HEK293 (cell line): Measurements from ENCODE around the gene HOXB7.

Experiments
- GLI4 ChIP-seq: fragments of 450-650 bp; formaldehyde crosslinking; IDR thresholded peaks from 2 replicates; pipeline ENCODE4 v1.5.1; 2016; ENCODE audit warnings: missing biosample characterization, missing genetic modification characterization
- KLF10 ChIP-seq: fragments of 450-650 bp; IDR thresholded peaks from 2 replicates; pipeline ENCODE4 v1.5.1; 2018; ENCODE audit warnings: missing biosample characterization, mild to moderate bottlenecking, missing genetic modification characterization
- KLF9 ChIP-seq: fragments of 450-650 bp; formaldehyde crosslinking; IDR thresholded peaks from 2 replicates; pipeline ENCODE4 v1.5.1; 2016; ENCODE audit warnings: missing biosample characterization, missing genetic modification characterization, low read depth
- ZBTB8A ChIP-seq: fragments of 450-650 bp; formaldehyde crosslinking; IDR thresholded peaks from 2 replicates; pipeline ENCODE4 v1.5.1; 2016; ENCODE audit warnings: missing biosample characterization, missing genetic modification characterization
- ZFHX2 ChIP-seq: fragments of 450-650 bp; formaldehyde crosslinking; conservative IDR thresholded peaks from 2 replicates; pipeline ENCODE4 v1.5.1; 2016; ENCODE audit warnings: missing biosample characterization, missing genetic modification characterization
- ZFP41 ChIP-seq: fragments of 450-650 bp; formaldehyde crosslinking; IDR thresholded peaks from 2 replicates; pipeline ENCODE4 v1.5.1; 2016; ENCODE audit warnings: missing biosample characterization, missing genetic modification characterization, borderline replicate concordance
- ZFP69B ChIP-seq: fragments of 450-650 bp; formaldehyde crosslinking; IDR thresholded peaks from 2 replicates; pipeline ENCODE4 v1.5.1; 2016; ENCODE audit warnings: missing biosample characterization, missing genetic modification characterization
- ZIC2 ChIP-seq: fragments of 450-650 bp; formaldehyde crosslinking; IDR thresholded peaks from 2 replicates; pipeline ENCODE4 v1.5.1; 2016; ENCODE audit warnings: missing biosample characterization, missing genetic modification characterization
- ZNF157 ChIP-seq: fragments of 450-650 bp; formaldehyde crosslinking; IDR thresholded peaks from 2 replicates; pipeline ENCODE4 v1.5.1; 2016; ENCODE audit warnings: missing biosample characterization, missing genetic modification characterization
- ZNF16 ChIP-seq: fragments of 450-650 bp; formaldehyde crosslinking; IDR thresholded peaks from 2 replicates; pipeline ENCODE4 v1.5.1; 2016; ENCODE audit warnings: low read depth, missing biosample characterization, missing genetic modification characterization
- ZNF19 ChIP-seq: fragments of 450-650 bp; formaldehyde crosslinking; IDR thresholded peaks from 2 replicates; pipeline ENCODE4; 2016; ENCODE audit warnings: missing biosample characterization, missing genetic modification characterization, low read depth
- ZNF221 ChIP-seq: fragments of 450-650 bp; formaldehyde crosslinking; IDR thresholded peaks from 2 replicates; pipeline ENCODE4 v1.5.1; 2017; ENCODE audit warnings: missing biosample characterization, missing genetic modification characterization, borderline replicate concordance
- ZNF274 ChIP-seq, 2 experiments: fragments of 200-500 bp in 1 of 2; fragments of 450-650 bp in 1 of 2; sonication (Bioruptor generic) in 1 of 2; formaldehyde crosslinking in 1 of 2; IDR thresholded peaks; 2 replicates each; pipeline versions ENCODE4 v1.5.1 to v1.6.1; 2014 to 2016; ENCODE audit warnings: borderline replicate concordance in 1 of 2, inconsistent platforms in 1 of 2, low read length in 1 of 2, missing biosample characterization in 1 of 2, missing genetic modification characterization in 1 of 2
- ZNF302 ChIP-seq: fragments of 450-650 bp; formaldehyde crosslinking; IDR thresholded peaks from 2 replicates; pipeline ENCODE4 v1.5.1; 2016; ENCODE audit warnings: missing biosample characterization, missing genetic modification characterization, low read depth
- ZNF311 ChIP-seq: fragments of 450-650 bp; formaldehyde crosslinking; IDR thresholded peaks from 2 replicates; pipeline ENCODE4 v1.5.1; 2017; ENCODE audit warnings: missing biosample characterization, missing genetic modification characterization, borderline replicate concordance
- ZNF391 ChIP-seq: fragments of 450-650 bp; formaldehyde crosslinking; IDR thresholded peaks from 2 replicates; pipeline ENCODE4 v1.5.1; 2016; ENCODE audit warnings: low read depth, missing biosample characterization, missing genetic modification characterization, borderline replicate concordance
- ZNF404 ChIP-seq: fragments of 450-650 bp; formaldehyde crosslinking; IDR thresholded peaks from 2 replicates; pipeline ENCODE4 v1.5.1; 2017; ENCODE audit warnings: missing biosample characterization, missing genetic modification characterization
- ZNF433 ChIP-seq: fragments of 450-650 bp; formaldehyde crosslinking; IDR thresholded peaks from 2 replicates; pipeline ENCODE4 v1.5.1; 2016; ENCODE audit warnings: missing biosample characterization, missing genetic modification characterization, low read depth
- ZNF529 ChIP-seq: fragments of 450-650 bp; formaldehyde crosslinking; IDR thresholded peaks from 2 replicates; pipeline ENCODE4 v1.5.1; 2017; ENCODE audit warnings: missing genetic modification characterization, missing biosample characterization; ENCODE audit not compliant: insufficient replicate concordance
- ZNF530 ChIP-seq: fragments of 450-650 bp; formaldehyde crosslinking; IDR thresholded peaks from 2 replicates; pipeline ENCODE4 v1.5.1; 2016; ENCODE audit warnings: low read depth, missing biosample characterization, missing genetic modification characterization
- ZNF549 ChIP-seq: fragments of 450-650 bp; IDR thresholded peaks from 2 replicates; pipeline ENCODE4 v1.5.1; 2018; ENCODE audit warnings: missing biosample characterization, missing genetic modification characterization, mild to moderate bottlenecking, inconsistent platforms, moderate library complexity
- ZNF654 ChIP-seq: fragments of 450-650 bp; formaldehyde crosslinking; IDR thresholded peaks from 2 replicates; pipeline ENCODE4 v1.5.1; 2016; ENCODE audit warnings: low read depth, missing biosample characterization, missing genetic modification characterization
- ZNF658 ChIP-seq: fragments of 450-650 bp; formaldehyde crosslinking; IDR thresholded peaks from 2 replicates; pipeline ENCODE4; 2016; ENCODE audit warnings: missing biosample characterization, missing genetic modification characterization
- ZNF670 ChIP-seq: fragments of 450-650 bp; formaldehyde crosslinking; IDR thresholded peaks from 2 replicates; pipeline ENCODE4 v1.5.1; 2016; ENCODE audit warnings: missing biosample characterization, missing genetic modification characterization, low read depth
- TF ChIP-seq, protein P1 (sequence below): fragments of 450-650 bp; formaldehyde crosslinking; IDR thresholded peaks from 2 replicates; pipeline ENCODE4 v1.5.1; 2016; ENCODE audit warnings: missing biosample characterization, missing genetic modification characterization
- TF ChIP-seq, protein P2 (sequence below): fragments of 450-650 bp; formaldehyde crosslinking; IDR thresholded peaks from 2 replicates; pipeline ENCODE4 v1.5.1; 2016; ENCODE audit warnings: missing biosample characterization, missing genetic modification characterization, low read depth
- TF ChIP-seq, protein P3 (sequence below): fragments of 450-650 bp; formaldehyde crosslinking; conservative IDR thresholded peaks from 2 replicates; pipeline ENCODE4 v1.5.1; 2016; ENCODE audit warnings: low read depth, missing biosample characterization, missing genetic modification characterization
- TF ChIP-seq, protein P4 (sequence below): fragments of 450-650 bp; formaldehyde crosslinking; IDR thresholded peaks from 2 replicates; pipeline ENCODE4 v1.5.1; 2016; ENCODE audit warnings: missing biosample characterization, missing genetic modification characterization
- TF ChIP-seq, protein P5 (sequence below): fragments of 450-650 bp; formaldehyde crosslinking; IDR thresholded peaks from 2 replicates; pipeline ENCODE4 v1.5.1; 2017; ENCODE audit warnings: missing biosample characterization, mild to moderate bottlenecking, missing genetic modification characterization, moderate library complexity

HOXB7 gene

DNA sequence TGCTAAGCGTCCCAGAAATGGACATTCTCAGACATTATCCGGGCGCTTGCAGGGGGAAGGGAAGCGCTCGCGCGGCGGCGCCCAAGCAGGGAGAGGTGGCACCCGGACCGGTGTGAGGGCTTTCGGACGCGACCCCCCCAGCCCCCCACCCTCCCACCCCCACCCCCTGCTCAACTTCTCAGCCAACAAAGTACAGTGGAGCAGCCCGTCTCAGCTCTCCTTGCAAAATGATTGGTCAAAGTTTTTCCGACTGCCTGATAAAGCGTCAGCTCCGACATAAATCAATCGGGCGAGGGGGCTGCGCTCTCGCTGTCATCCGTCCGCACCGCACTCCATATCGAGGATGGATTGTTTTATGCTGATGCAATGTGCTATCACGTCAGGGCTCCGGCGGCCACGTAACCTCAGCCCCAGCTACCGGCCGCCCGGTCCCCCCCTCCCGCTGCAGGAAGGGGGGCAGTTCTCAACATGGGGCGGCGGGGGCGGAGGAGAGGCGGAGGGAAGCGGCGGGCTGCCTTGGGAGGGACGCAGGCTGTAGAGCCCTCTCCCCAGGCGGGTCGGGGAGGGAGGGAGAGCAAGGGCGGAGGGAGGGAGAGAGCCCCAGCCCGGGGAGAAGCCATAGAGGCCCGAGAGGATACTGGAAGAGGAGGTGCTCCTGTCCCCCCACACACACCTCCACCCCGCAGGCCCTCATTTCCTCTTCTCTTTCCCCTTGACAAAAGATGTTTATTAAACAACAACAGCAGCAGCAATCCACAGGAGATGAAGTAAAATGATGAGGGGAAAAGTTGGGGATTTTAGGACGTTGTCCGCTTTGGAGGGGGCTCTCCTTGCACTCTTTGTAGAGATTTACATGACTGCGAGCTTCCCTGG, 15.7 kb upstream of the HOXB7 start, which contains the start of gene HOXB9 (continued):
- TF ChIP-seq, protein P1, sequence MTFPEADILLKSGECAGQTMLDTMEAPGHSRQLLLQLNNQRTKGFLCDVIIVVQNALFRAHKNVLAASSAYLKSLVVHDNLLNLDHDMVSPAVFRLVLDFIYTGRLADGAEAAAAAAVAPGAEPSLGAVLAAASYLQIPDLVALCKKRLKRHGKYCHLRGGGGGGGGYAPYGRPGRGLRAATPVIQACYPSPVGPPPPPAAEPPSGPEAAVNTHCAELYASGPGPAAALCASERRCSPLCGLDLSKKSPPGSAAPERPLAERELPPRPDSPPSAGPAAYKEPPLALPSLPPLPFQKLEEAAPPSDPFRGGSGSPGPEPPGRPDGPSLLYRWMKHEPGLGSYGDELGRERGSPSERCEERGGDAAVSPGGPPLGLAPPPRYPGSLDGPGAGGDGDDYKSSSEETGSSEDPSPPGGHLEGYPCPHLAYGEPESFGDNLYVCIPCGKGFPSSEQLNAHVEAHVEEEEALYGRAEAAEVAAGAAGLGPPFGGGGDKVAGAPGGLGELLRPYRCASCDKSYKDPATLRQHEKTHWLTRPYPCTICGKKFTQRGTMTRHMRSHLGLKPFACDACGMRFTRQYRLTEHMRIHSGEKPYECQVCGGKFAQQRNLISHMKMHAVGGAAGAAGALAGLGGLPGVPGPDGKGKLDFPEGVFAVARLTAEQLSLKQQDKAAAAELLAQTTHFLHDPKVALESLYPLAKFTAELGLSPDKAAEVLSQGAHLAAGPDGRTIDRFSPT (tag by site-specific recombination), result peak; percentile 88
- TF ChIP-seq ZNF311 (tag by site-specific recombination) (no peak), ZFHX2 (tag by site-specific recombination) (peak; percentile 98), ZNF157 (tag by site-specific recombination) (no peak), ZNF654 (tag by site-specific recombination) (no peak), ZFP69B (tag by site-specific recombination) (peak; percentile 68; the same call in 1 of the 2 replicates), GLI4 (no peak), ZNF274 (IDR thresholded peaks at IDR 0.05; ENCODE audit: low read length) (no peak), ZNF274 (tag by site-specific recombination; IDR thresholded peaks at IDR 0.05; ENCODE audit: borderline replicate concordance) (no peak), ZNF19 (tag by site-specific recombination) (no peak), ZNF549 (tag by site-specific recombination) (no peak), ZNF302 (tag by site-specific recombination) (no peak), ZFP41 (tag by site-specific recombination) (no peak), ZBTB8A (tag by site-specific recombination) (peak; percentile 96), ZNF404 (no peak), ZNF530 (tag by site-specific recombination) (no peak), ZNF658 (tag by site-specific recombination) (no peak), ZNF221 (no peak), KLF9 (no peak; the same call in 1 of the 2 replicates), ZNF433 (no peak), ZNF670 (tag by site-specific recombination) (no peak), KLF10 (tag by site-specific recombination) (peak; percentile 91), ZNF16 (no peak), ZNF391 (peak; percentile 81; the same call in 1 of the 2 replicates), ZNF529 (tag by site-specific recombination) (no peak), ZIC2 (tag by site-specific recombination) (peak; percentile 94)
- TF ChIP-seq, protein P2, sequence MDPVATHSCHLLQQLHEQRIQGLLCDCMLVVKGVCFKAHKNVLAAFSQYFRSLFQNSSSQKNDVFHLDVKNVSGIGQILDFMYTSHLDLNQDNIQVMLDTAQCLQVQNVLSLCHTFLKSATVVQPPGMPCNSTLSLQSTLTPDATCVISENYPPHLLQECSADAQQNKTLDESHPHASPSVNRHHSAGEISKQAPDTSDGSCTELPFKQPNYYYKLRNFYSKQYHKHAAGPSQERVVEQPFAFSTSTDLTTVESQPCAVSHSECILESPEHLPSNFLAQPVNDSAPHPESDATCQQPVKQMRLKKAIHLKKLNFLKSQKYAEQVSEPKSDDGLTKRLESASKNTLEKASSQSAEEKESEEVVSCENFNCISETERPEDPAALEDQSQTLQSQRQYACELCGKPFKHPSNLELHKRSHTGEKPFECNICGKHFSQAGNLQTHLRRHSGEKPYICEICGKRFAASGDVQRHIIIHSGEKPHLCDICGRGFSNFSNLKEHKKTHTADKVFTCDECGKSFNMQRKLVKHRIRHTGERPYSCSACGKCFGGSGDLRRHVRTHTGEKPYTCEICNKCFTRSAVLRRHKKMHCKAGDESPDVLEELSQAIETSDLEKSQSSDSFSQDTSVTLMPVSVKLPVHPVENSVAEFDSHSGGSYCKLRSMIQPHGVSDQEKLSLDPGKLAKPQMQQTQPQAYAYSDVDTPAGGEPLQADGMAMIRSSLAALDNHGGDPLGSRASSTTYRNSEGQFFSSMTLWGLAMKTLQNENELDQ, result no peak
- TF ChIP-seq, protein P3, sequence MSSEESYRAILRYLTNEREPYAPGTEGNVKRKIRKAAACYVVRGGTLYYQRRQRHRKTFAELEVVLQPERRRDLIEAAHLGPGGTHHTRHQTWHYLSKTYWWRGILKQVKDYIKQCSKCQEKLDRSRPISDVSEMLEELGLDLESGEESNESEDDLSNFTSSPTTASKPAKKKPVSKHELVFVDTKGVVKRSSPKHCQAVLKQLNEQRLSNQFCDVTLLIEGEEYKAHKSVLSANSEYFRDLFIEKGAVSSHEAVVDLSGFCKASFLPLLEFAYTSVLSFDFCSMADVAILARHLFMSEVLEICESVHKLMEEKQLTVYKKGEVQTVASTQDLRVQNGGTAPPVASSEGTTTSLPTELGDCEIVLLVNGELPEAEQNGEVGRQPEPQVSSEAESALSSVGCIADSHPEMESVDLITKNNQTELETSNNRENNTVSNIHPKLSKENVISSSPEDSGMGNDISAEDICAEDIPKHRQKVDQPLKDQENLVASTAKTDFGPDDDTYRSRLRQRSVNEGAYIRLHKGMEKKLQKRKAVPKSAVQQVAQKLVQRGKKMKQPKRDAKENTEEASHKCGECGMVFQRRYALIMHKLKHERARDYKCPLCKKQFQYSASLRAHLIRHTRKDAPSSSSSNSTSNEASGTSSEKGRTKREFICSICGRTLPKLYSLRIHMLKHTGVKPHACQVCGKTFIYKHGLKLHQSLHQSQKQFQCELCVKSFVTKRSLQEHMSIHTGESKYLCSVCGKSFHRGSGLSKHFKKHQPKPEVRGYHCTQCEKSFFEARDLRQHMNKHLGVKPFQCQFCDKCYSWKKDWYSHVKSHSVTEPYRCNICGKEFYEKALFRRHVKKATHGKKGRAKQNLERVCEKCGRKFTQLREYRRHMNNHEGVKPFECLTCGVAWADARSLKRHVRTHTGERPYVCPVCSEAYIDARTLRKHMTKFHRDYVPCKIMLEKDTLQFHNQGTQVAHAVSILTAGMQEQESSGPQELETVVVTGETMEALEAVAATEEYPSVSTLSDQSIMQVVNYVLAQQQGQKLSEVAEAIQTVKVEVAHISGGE (tag by site-specific recombination), result peak; percentile 78
- TF ChIP-seq, protein P4, sequence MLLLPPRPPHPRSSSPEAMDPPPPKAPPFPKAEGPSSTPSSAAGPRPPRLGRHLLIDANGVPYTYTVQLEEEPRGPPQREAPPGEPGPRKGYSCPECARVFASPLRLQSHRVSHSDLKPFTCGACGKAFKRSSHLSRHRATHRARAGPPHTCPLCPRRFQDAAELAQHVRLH (tag by site-specific recombination), result peak; percentile 52; the same call in 1 of the 2 replicates
- TF ChIP-seq, protein P5, sequence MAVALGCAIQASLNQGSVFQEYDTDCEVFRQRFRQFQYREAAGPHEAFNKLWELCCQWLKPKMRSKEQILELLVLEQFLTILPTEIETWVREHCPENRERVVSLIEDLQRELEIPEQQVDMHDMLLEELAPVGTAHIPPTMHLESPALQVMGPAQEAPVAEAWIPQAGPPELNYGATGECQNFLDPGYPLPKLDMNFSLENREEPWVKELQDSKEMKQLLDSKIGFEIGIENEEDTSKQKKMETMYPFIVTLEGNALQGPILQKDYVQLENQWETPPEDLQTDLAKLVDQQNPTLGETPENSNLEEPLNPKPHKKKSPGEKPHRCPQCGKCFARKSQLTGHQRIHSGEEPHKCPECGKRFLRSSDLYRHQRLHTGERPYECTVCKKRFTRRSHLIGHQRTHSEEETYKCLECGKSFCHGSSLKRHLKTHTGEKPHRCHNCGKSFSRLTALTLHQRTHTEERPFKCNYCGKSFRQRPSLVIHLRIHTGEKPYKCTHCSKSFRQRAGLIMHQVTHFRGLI (tag by site-specific recombination), result peak; percentile 19; the same call in 1 of the 2 replicates
